ENCODE results near the gene AUTS2. TPM values are rescaled to one million over a fixed set of nuclear protein-coding genes. Genes with fewer than 3 reads are reported as not detected.
A peak's percentile ranks its signal among the peaks of the same experiment; 100 is the strongest.

AUTS2 gene
- total and polyA plus RNA-seq, 10 of the 15 experiments (the other 5 are each of a cell fraction or from before 2014, with no cell fraction given): 6.4 to 55.6 (median 21.6) TPM

DNA sequence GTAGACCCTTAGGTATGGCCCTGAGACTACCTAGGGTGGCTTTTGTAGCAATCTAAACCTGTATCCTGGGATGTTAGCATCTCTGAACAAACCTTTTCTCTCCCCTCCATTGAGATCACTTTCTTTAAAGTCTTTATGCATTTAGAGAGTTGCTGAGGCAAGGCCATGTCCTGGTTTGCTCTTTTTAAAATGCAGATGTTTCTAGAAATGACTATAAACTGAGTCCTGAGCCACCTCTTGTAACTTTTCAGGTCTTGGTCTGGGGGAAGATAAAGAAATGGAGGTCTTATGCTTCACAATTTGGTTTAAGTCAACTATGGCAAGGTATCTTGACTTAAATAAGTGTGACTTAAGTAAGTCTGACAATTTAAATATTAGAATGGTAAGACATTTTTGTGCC is 78.0 kb downstream of the AUTS2 start:
- no peak overlapping the region for H3K9ac ChIP-seq (ENCODE audit: control insufficient read depth, insufficient read depth, low read length)
- CTCF ChIA-PET: interaction anchor here (0.7 to 3.4 kb wide), 14 partner anchors 11 to 256 kb away, joined by 3 to 16 read pairs (median 7); no protein-coding TSS in a partner anchor
- intact Hi-C loops (cut with micrococcal nuclease; ENCODE audit: unreplicated experiment): loop anchor here (5.0 to 10.0 kb wide), 5 partner anchors 61 to 1019 kb away; no protein-coding TSS in a partner anchor
- POLR2A ChIA-PET: interaction anchor here (0.6 to 1.9 kb wide), 3 partner anchors 16 to 219 kb away, joined by 4 to 12 read pairs (median 7); no protein-coding TSS in a partner anchor
- SMC1A ChIA-PET (ENCODE audit: uncharacterized antibody, unreplicated experiment): interaction anchor here (1.0 to 9.9 kb wide), 15 partner anchors 9 to 139 kb away, joined by 3 to 89 read pairs (median 6); no protein-coding TSS in a partner anchor
- no peaks in the 10 kb centered on the region for H3K9me3 ChIP-seq (replicated peaks; ENCODE audit: control insufficient read depth, insufficient read depth, low read length)
- no peak overlapping the region for H3K4me2 ChIP-seq (ENCODE audit: control insufficient read depth, insufficient read depth)
- DNase-seq (ENCODE audit: low read depth, low spot score) (no peak), FAIRE-seq (no peak), ATAC-seq (peak; percentile 19)
- RAD21 ChIA-PET (ENCODE audit: unreplicated experiment): interaction anchor here (0.9 to 3.3 kb wide), 10 partner anchors 10 to 149 kb away, joined by 3 to 39 read pairs (median 6); no protein-coding TSS in a partner anchor
- peaks cover 38% of the 10 kb centered on the region for H3K4me1 ChIP-seq (ENCODE audit: control insufficient read depth, insufficient read depth, low read length)
- no peaks in the 10 kb centered on the region; a peak in 1 of 4 replicates for H3K36me3 ChIP-seq (ENCODE audit: control insufficient read depth in 2 of 2, insufficient read depth in 2 of 2, low read length in 1 of 2)
- TF ChIP-seq BHLHE40 (IDR thresholded peaks at IDR 0.05; ENCODE audit: borderline replicate concordance in 1 of 2, low read depth in 2 of 2, low read length in 1 of 2): no peak
- TF ChIP-seq CBX3 (IDR thresholded peaks at IDR 0.05; ENCODE audit: borderline replicate concordance, low read depth): no peak
- no peak for TF ChIP-seq TCF3 (IDR thresholded peaks at IDR 0.05; ENCODE audit: borderline replicate concordance, insufficient read depth, low read depth, low read length)
- TF ChIP-seq, protein P1, sequence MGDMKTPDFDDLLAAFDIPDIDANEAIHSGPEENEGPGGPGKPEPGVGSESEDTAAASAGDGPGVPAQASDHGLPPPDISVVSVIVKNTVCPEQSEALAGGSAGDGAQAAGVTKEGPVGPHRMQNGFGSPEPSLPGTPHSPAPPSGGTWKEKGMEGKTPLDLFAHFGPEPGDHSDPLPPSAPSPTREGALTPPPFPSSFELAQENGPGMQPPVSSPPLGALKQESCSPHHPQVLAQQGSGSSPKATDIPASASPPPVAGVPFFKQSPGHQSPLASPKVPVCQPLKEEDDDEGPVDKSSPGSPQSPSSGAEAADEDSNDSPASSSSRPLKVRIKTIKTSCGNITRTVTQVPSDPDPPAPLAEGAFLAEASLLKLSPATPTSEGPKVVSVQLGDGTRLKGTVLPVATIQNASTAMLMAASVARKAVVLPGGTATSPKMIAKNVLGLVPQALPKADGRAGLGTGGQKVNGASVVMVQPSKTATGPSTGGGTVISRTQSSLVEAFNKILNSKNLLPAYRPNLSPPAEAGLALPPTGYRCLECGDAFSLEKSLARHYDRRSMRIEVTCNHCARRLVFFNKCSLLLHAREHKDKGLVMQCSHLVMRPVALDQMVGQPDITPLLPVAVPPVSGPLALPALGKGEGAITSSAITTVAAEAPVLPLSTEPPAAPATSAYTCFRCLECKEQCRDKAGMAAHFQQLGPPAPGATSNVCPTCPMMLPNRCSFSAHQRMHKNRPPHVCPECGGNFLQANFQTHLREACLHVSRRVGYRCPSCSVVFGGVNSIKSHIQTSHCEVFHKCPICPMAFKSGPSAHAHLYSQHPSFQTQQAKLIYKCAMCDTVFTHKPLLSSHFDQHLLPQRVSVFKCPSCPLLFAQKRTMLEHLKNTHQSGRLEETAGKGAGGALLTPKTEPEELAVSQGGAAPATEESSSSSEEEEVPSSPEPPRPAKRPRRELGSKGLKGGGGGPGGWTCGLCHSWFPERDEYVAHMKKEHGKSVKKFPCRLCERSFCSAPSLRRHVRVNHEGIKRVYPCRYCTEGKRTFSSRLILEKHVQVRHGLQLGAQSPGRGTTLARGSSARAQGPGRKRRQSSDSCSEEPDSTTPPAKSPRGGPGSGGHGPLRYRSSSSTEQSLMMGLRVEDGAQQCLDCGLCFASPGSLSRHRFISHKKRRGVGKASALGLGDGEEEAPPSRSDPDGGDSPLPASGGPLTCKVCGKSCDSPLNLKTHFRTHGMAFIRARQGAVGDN (IDR thresholded peaks at IDR 0.05): no peak
- TF ChIP-seq, protein P2, sequence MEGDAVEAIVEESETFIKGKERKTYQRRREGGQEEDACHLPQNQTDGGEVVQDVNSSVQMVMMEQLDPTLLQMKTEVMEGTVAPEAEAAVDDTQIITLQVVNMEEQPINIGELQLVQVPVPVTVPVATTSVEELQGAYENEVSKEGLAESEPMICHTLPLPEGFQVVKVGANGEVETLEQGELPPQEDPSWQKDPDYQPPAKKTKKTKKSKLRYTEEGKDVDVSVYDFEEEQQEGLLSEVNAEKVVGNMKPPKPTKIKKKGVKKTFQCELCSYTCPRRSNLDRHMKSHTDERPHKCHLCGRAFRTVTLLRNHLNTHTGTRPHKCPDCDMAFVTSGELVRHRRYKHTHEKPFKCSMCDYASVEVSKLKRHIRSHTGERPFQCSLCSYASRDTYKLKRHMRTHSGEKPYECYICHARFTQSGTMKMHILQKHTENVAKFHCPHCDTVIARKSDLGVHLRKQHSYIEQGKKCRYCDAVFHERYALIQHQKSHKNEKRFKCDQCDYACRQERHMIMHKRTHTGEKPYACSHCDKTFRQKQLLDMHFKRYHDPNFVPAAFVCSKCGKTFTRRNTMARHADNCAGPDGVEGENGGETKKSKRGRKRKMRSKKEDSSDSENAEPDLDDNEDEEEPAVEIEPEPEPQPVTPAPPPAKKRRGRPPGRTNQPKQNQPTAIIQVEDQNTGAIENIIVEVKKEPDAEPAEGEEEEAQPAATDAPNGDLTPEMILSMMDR (IDR thresholded peaks at IDR 0.05 in 2 of 3, conservative IDR thresholded peaks at IDR 0.05 in 1 of 3; ENCODE audit: control insufficient read depth in 2 of 3, extremely low read depth in 1 of 3, insufficient read depth in 1 of 3, low read depth in 3 of 3, low read length in 3 of 3): no peak
- TF ChIP-seq JUNB (IDR thresholded peaks at IDR 0.05): peak; percentile 82
- no peak for TF ChIP-seq GATAD2B (conservative IDR thresholded peaks at IDR 0.05; ENCODE audit: low read depth)
- TF ChIP-seq RUNX3 (IDR thresholded peaks at IDR 0.05; ENCODE audit: low read length): peak; percentile 50
- TF ChIP-seq TBL1XR1 (IDR thresholded peaks at IDR 0.05; ENCODE audit: low read depth, low read length): no peak
- TF ChIP-seq IRF4 (IDR thresholded peaks at IDR 0.05; ENCODE audit: low read depth, low read length): 0 out of 2 replicates have a peak, but pooled peaks have one; percentile 42
- TF ChIP-seq FOXM1 (IDR thresholded peaks at IDR 0.05; ENCODE audit: low read depth, low read length): no peak
- BruUV-seq (replicated peaks): no TSS peak
- in situ Hi-C loops (cut with MboI): no loop called here
- peaks cover 16% of the 10 kb centered on the region for H3K79me2 ChIP-seq (ENCODE audit: control insufficient read depth, insufficient read depth, low read length)
- no peaks in the 10 kb centered on the region for H4K20me1 ChIP-seq (ENCODE audit: control insufficient read depth, insufficient read depth)
- H3K27ac ChIP-seq (ENCODE audit: control insufficient read depth, insufficient read depth): peak overlapping the region; percentile 77
- no peak overlapping the region for H2AFZ ChIP-seq (ENCODE audit: control insufficient read depth, low read depth, low read length)
- H3K4me3 ChIP-seq: no peak overlapping the region
- H3K27me3 ChIP-seq (replicated peaks in 1 of 2; ENCODE audit: control insufficient read depth in 2 of 2, insufficient read depth in 2 of 2, low read length in 1 of 2): no peaks in the 10 kb centered on the region

Measured in GM12878 (cell line).